GM10266 (cell line): ENCODE data around the gene MARK3.

Source experiments
- DNase-seq: peaks from one replicate; pipeline ENCODE4 v3.0.0; 2012; ENCODE audit errors: extremely low spot score
- TF ChIP-seq, protein P1 (sequence below): IDR thresholded peaks from 2 replicates; pipeline ENCODE4 v1.5.1; 2012; ENCODE audit warnings: mild to moderate bottlenecking, low read depth; ENCODE audit not compliant: control insufficient read depth, insufficient read depth; ENCODE audit errors: missing control alignments

MARK3 gene

DNA sequence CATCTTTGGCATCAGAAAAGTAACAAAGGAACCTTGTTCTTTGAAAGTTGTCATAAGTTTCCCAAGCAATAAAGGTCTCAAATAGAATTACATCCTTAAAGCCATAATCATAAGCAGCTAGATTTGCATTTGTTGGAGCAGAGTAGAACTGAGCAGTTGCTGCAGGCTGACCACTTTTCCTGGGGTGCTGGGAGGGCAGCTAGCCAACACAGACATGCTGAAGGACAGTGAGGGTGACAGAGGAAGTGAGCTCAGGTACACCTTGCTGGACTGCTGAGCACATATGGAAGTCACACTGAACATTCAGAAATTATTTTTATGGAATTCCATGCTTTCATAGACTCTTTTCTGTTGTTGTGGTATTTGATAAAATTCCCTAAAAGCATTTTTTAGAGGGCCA lies 66.2 kb downstream of the MARK3 start:
- TF ChIP-seq, protein P1, sequence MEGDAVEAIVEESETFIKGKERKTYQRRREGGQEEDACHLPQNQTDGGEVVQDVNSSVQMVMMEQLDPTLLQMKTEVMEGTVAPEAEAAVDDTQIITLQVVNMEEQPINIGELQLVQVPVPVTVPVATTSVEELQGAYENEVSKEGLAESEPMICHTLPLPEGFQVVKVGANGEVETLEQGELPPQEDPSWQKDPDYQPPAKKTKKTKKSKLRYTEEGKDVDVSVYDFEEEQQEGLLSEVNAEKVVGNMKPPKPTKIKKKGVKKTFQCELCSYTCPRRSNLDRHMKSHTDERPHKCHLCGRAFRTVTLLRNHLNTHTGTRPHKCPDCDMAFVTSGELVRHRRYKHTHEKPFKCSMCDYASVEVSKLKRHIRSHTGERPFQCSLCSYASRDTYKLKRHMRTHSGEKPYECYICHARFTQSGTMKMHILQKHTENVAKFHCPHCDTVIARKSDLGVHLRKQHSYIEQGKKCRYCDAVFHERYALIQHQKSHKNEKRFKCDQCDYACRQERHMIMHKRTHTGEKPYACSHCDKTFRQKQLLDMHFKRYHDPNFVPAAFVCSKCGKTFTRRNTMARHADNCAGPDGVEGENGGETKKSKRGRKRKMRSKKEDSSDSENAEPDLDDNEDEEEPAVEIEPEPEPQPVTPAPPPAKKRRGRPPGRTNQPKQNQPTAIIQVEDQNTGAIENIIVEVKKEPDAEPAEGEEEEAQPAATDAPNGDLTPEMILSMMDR: no peak

DNA sequence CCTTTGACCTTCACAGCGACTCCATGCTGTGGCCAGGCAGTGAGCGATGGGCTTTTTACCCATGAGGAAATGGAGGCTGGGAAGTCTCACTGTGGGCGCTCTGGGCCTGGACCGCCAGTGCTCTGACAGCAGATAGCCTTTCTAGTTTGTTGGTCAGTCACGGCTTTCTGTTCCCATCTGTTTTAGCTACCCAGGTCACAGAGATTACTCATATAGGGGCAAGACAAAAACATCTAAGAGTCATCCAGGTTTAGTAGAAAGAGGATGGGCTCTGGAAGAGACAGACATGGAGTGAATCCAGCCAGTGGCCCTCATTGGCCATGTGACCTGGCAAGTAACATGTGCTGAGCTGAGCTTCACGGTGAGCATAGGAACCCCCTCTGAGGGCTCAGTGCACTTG lies 68.6 kb downstream of the MARK3 start:
- DNase-seq: no peak
- TF ChIP-seq, protein P1: no peak

More for the DNA sequence above, 66.2 kb downstream of the MARK3 start:
- DNase-seq: no peak

DNA sequence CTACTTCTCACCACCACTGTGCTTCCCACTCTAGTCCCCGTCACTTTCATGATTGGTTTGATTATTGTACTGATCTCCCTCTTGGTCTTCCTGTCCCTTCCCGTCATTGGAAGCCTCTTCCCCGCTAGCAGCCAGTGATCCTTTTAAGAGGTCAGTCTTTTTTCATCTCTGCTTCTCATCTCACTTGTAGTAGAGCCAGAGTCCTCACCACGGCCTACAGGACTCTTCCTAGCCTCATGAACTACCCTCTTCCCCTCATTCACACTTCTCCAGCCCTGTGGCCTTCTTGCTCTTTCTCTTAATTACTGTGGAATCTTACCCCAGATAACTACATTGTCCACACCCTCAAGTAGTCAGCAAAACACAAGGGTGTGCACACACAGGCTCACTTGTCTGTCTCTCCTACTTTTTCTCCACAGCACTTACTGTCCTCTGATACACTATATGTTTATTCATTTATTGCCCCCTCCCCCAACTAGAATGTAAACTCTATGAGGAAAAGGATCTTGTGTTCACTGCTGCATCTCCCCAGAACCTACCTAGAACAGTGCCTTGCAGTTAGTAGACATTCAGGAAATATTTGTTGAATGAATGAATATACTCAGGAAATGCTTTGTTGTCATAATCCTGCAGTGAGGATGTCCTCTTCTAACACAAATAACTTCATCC lies 71.1 kb downstream of the MARK3 start:
- no peak for DNase-seq
- TF ChIP-seq, protein P1: no peak

DNA sequence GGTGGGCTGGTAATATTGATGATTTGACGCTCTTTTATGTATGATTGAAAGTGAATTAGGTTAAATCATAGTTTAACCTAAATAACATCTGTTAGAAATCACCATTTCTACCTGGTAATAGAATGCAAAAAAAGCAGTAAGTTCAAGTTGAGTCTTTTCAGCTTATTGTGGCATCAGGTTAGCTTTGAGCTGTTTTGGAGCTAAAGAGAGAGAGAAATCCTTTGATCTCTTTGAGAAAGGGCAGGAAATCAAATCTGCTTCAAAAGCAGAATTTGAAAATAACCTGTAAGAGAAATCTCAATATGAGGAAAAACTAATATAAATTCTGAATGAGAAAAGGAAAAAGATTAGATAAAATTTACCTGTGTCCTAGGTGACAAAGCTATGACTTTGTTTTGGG lies 75.2 kb downstream of the MARK3 start:
- no peak for DNase-seq
- TF ChIP-seq, protein P1: no peak

DNA sequence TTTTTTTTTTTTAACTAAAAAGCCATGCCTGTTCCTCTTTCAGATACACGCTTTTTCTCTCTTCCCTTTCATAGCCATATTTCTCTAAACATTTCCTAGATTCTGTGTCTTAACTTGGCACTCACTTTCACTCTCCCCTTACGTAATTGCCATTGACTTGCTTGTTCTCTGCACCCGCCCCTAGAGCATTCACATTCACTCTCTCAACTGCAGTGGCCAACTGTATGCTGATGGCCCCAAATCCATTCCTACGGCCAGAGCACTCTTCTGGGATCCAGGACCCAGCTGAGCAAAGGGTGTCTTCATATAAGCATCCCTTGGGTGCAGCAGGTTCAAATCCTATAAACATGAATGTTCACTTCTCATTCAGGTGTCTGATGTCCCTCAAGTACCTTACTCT lies 77.9 kb downstream of the MARK3 start:
- no peak for DNase-seq
- TF ChIP-seq, protein P1: no peak

DNA sequence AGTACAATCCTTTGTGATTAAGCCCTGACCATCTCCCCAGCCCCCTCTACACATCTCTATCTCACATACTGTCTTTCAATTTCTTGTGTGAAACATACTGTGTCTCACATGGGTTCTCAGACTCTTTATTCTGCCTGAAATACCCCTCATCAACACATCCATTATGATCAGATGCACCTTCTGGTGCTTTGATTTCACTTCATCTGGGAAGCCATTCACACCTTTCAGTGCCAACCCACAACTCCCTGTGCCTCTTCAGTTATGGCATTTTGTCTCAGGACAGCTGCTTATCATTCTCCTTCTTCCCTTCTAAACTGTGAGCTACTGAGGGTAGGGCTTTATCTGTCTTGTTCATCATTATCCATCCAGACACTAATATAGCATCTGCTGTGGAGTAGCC lies 78.6 kb downstream of the MARK3 start:
- DNase-seq: no peak
- TF ChIP-seq, protein P1: no peak

DNA sequence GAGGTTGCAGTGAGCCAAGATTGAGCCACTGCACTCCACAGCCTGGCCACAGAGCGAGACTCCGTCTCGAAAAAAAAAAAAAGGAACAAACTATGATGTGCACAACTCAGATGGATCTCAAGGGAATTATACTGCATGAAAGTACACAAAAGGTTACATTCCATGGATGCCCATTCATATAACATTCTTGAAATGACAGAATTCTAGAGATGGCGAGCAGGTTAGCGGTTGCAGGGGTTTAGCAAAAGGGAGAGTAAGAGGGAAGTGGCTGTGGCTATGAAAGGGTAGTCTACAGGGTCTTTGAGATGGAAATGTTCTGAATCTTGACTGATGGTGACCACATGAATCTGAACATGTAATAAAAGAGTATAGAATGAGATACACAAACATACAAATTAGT lies 87.7 kb downstream of the MARK3 start:
- TF ChIP-seq, protein P1: no peak
- no peak for DNase-seq
